ENCODE results near the gene PRR5L.

GRCh38 chr11:36317992-36318391 lies 21.9 kb downstream of the PRR5L start:
- TF ChIP-seq POLR2A (IDR thresholded peaks at IDR 0.05) (no peak), CTCF (IDR thresholded peaks at IDR 0.05) (no peak), EP300 (IDR thresholded peaks at IDR 0.05) (no peak)

All from tibial nerve (tissue), 4 donors.